HG03521 (cell line): ENCODE measurements around the gene FCSK.

ENCODE experiments used
- ATAC-seq: cut with Tn5 transposase; IDR thresholded peaks from one replicate; pipeline ENCODE4 v1.9.1; 2021; ENCODE audit warnings: mild to moderate bottlenecking, moderate library complexity; ENCODE audit not compliant: unreplicated experiment

The FCSK gene

DNA sequence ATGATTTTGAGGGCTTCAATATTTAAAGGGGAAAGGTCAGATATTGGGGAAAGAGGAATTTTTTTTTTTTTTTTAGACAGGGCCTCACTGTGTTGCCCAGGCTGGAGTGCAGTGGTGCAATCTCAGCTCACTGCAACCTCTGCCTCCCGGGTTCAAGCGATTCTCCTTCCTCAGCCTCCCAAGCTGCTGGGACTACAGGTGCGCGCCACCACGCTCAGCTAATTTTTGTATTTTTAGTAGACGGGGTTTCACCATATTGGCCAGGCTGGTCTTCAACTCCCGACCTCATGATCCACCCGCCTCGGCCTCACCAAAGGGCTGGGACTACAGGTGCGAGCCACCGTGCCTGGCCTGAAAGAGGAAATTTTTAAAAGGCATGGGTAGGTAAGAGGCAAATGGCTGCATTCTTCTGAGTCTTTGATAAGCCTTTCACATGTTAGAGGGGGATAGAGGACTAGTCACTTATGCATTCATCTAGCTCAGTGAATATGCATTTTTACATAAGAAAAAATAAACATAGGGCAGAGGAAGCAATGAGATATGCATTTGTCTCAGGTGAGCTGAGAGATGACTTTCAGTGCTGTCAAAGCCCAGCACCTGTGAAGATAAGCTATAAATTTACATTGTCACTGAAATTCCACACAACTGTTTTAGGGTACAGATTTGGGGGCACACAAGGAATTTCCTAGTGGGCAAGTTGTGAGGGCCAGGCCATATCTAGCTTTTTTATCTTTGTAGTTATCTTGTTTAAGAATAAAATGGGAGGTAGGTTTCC is 1.1 kb upstream of the FCSK start:
- ATAC-seq: no peak

DNA sequence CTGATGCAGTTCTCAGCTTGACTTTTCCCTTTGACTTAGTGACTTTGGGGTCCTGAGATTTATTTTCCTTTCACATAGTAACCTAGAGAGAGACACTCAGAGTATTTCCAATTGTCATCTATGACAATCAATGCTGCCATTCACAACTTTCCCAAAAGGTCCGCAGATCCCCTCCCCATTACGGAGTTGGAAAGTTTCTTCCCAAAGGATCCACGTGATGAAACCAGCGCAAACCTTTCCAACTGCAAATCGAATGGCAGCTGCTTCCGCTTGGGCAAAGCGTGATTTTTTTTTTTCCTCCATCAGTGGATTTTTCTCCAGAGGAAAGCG is 538 bp upstream of the FCSK start:
- no peak for ATAC-seq

DNA sequence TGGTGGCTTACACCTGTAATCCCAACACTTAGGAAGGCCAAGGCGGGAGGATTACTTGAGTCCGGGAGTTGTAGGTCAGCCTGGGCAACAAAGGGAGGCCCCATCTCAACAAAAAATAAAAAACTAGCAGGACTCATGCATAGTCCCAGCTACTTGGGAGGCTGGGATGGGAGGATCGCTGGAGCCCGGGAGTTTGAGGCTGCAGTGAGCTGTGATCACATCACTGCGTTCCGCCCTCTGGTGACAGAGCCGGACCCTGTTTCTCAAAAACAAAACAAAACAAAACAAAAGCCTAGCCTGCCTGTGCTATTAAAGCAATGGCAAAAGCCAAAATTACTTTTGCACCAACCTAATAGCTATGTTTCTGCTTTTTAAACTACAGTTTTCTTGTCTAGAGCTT is 1.5 kb downstream of the FCSK start:
- ATAC-seq: no peak

DNA sequence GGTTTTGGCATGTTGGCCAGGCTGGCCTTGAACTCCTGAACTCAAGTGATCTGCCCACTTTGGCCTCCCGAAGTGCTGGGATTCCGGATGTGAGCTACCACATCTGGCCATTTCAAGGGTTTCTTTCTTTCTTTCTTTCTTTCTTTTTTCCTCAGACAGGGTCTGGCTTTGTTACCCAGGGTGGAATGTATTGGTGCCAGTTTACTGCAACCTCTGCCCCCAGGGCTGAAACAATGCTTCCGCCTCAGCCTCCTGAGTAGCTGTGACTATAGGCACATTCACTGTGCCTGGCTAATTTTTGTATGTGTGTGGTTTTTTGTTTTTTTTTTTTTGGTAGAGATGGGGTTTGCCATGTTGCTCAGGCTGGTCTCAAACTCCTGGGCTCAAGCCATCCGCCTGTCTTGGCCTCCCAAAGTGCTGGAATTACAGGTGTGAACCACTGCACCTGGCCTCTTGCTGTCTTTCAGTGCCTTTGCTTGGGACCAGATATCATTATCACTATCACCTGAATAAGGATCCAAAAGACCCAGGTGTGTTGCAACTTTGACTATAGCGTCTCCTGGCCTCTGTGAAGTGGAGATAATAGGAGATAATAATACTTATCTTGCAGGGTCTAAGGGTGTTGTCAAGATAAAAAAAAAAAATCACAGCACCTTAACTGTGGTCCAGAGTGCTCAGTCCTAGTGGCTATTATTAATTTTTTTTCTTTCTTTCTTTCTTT is 3.2 kb downstream of the FCSK start:
- ATAC-seq: no peak

DNA sequence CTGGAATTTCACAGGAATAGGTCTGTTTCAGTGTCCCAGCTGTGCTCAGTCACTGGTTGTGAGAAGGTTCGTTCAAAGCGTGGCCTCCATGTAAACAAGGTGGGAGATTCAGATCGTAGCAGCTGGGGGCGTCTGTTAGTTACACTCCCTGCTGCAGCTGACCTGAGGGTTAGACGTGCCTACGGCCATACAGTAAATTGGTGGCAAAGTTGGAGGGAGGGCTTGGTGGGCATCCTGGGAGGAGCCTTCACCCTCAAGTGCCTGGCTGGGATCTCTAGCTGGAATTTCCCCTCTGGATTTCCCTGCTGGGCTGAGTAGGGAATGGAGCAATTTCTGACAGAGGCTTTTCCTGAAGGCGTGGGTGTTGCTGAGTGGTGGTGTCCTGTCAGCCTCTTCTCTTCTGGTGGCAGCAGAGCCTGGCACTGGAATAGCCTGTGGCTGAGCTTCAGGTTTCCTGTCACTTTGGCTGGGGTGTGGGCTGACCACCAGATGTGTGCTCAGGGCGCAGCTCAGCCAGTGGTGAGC is 6.4 kb downstream of the FCSK start:
- no peak for ATAC-seq

DNA sequence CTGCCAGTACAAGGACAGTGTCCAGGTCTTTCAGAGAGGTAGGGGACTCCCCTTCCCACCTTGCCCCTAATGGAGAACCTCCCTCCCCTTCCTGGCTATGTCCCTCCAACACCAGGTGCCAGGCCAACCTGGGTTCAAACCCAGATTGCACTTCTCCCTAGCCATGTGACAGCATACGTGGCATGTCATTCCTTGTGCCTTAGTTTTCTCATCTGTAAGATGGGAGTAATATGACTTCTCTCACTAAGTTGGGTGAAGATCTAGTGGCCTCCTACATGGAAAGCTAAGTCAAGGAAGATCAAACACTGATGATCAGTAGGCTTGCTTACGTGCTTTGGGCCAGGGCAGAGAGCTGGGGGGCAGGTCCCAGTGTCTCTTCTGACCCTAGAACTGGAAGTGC is 8.8 kb downstream of the FCSK start:
- no peak for ATAC-seq

- ATAC-seq: no peak
Measured at GRCh38 chr16:70465999-70466804, 11.8 kb downstream of the FCSK start.

GRCh38 chr16:70466805-70467076 is 12.3 kb downstream of the FCSK start:
- no peak for ATAC-seq

DNA sequence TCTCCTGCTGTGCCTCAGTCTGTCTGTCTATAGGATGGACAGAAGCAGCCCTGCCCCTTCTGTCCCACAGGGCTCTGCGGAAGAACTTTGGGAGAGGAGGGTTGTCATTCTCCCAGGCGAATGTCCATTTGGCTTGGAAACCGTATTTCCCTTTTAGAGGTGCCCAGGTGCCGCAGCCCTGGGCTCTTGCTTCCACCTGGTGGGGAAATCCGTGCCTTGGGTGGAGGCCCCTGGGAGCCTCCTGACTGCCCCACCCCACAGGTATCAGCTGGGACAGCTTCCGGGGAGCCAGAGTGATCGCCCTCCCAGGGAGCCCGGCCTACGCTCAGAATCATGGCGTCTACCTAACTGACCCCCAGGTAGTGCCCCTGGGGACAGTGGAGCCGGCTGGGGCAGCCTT is 12.7 kb downstream of the FCSK start:
- ATAC-seq: no peak

- ATAC-seq: no peak
Measured at GRCh38 chr16:70467608-70468007, 13.2 kb downstream of the FCSK start.

DNA sequence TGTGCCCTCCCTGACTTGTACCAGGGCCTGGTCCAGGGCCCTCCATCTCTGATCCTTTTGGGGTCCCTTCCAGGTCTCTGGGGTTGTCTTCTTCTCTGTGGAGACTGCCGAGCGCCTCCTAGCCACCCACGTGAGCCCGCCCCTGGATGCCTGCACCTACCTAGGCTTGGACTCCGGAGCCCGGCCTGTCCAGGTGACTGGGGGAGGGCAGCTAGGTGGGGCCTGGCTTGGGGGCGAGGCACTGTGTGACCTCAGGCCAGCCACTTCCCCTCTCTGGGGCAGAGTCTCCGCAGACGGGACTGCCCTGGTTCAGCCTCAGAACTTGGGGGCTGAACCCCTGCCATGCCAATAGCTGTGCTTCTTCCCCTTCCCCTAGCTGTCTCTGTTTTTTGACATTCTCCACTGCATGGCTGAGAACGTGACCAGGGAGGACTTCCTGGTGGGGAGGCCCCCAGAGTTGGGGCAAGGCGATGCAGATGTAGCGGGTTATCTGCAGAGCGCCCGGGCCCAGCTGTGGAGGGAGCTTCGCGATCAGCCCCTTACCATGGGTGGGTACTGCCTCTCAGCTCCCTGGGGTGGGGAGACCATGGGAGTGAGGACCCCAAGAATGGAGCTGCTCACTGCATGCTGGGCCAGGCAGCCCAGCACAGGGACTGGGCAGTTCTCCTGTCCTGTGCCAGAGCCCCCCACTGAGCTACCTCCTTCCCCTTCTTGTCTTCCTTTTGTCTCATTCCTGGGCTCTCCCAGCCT is 14.6 kb downstream of the FCSK start:
- no peak for ATAC-seq

GRCh38 chr16:70470141-70470926 is 15.9 kb downstream of the FCSK start:
- ATAC-seq: no peak

GRCh38 chr16:70470927-70471341 is 16.5 kb downstream of the FCSK start:
- no peak for ATAC-seq

DNA sequence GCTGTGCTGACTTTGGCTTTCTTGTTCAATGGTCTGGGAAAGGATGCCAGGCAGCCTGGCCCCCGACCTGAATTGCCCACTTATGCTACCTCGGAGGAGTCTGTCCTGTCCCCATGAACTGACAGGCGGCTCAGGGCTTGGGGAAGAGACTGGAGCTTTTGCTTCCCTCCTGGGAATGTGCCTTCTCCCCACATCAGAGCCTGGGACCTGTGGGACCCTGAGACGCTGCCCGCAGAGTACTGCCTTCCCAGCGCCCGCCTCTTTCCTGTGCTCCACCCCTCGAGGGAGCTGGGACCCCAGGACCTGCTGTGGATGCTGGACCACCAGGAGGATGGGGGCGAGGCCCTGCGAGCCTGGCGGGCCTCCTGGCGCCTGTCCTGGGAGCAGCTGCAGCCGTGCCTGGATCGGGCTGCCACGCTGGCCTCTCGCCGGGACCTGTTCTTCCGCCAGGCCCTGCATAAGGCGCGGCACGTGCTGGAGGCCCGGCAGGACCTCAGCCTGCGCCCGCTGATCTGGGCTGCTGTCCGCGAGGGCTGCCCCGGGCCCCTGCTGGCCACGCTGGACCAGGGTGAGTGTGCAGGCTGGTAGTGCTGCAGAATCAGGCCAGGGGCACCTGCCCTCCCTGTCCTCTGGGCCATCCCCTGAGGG is 18.5 kb downstream of the FCSK start:
- ATAC-seq: no peak

- no peak for ATAC-seq
Measured at GRCh38 chr16:70473446-70474319, 19.3 kb downstream of the FCSK start.

GRCh38 chr16:70474320-70475053 is 20.1 kb downstream of the FCSK start:
- no peak for ATAC-seq

DNA sequence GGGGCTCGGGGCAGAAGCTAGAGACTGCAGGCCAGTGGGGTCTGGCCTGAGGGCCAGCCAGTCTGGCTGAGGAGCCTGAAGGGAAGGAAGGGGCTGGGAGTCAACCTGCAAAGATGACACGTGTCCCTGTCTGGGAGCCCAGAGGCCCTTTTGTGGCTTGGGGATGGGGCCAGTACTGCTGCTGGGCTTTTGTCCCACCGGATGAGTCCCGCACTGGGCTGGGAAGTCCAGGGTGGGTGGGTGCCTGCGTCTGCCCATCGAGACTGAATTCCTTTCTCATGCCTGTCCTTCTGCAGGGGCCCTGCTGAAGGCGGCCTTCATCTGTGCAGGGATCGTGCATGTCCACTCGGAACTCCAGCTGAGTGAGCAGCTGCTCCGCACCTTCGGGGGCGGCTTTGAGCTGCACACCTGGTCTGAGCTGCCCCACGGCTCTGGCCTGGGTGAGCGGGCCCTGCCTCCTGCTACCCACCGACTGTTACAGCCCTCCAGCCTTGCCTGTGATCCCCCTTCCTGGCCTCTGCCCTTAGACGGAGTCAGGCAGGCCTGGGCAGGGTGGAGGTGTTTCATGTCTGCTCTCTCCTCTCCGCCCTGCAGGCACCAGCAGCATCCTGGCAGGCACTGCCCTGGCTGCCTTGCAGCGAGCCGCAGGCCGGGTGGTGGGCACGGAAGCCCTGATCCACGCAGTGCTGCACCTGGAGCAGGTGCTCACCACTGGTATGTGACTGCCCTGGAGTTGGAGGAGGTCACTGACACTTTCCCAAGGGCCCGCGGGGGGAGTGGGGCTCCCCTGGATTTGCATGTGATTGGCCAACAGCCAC is 20.9 kb downstream of the FCSK start:
- no peak for ATAC-seq
